C4-2B (cell line): ENCODE measurements around the gene PFAS.

ENCODE experiments used
- H3K27ac ChIP-seq: fragments of 450-650 bp; 2 replicates; pipeline ENCODE4 v1.5.1; 2017
- ZFX ChIP-seq: fragments of 450-650 bp; IDR thresholded peaks from 2 replicates; pipeline ENCODE4 v1.6.1; 2017
- TF ChIP-seq, protein P1 (sequence below): fragments of 450-650 bp; conservative IDR thresholded peaks from 2 replicates; pipeline ENCODE4 v1.5.1; 2017; ENCODE audit warnings: mild to moderate bottlenecking

PFAS gene, protein sequence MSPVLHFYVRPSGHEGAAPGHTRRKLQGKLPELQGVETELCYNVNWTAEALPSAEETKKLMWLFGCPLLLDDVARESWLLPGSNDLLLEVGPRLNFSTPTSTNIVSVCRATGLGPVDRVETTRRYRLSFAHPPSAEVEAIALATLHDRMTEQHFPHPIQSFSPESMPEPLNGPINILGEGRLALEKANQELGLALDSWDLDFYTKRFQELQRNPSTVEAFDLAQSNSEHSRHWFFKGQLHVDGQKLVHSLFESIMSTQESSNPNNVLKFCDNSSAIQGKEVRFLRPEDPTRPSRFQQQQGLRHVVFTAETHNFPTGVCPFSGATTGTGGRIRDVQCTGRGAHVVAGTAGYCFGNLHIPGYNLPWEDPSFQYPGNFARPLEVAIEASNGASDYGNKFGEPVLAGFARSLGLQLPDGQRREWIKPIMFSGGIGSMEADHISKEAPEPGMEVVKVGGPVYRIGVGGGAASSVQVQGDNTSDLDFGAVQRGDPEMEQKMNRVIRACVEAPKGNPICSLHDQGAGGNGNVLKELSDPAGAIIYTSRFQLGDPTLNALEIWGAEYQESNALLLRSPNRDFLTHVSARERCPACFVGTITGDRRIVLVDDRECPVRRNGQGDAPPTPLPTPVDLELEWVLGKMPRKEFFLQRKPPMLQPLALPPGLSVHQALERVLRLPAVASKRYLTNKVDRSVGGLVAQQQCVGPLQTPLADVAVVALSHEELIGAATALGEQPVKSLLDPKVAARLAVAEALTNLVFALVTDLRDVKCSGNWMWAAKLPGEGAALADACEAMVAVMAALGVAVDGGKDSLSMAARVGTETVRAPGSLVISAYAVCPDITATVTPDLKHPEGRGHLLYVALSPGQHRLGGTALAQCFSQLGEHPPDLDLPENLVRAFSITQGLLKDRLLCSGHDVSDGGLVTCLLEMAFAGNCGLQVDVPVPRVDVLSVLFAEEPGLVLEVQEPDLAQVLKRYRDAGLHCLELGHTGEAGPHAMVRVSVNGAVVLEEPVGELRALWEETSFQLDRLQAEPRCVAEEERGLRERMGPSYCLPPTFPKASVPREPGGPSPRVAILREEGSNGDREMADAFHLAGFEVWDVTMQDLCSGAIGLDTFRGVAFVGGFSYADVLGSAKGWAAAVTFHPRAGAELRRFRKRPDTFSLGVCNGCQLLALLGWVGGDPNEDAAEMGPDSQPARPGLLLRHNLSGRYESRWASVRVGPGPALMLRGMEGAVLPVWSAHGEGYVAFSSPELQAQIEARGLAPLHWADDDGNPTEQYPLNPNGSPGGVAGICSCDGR (N-terminal part only)

GRCh38 chr17:8248751-8249607 is at the start of gene PFAS:
Gene PFAS, plus strand, starts transcription at chr17:8249289. Its CDS starts 4,649 bp downstream, at chr17:8253938.
- TF ChIP-seq, protein P1, sequence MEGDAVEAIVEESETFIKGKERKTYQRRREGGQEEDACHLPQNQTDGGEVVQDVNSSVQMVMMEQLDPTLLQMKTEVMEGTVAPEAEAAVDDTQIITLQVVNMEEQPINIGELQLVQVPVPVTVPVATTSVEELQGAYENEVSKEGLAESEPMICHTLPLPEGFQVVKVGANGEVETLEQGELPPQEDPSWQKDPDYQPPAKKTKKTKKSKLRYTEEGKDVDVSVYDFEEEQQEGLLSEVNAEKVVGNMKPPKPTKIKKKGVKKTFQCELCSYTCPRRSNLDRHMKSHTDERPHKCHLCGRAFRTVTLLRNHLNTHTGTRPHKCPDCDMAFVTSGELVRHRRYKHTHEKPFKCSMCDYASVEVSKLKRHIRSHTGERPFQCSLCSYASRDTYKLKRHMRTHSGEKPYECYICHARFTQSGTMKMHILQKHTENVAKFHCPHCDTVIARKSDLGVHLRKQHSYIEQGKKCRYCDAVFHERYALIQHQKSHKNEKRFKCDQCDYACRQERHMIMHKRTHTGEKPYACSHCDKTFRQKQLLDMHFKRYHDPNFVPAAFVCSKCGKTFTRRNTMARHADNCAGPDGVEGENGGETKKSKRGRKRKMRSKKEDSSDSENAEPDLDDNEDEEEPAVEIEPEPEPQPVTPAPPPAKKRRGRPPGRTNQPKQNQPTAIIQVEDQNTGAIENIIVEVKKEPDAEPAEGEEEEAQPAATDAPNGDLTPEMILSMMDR, result no peak
- no peak; the same call in 1 of the 2 replicates for TF ChIP-seq ZFX
- H3K27ac ChIP-seq, result peak within 1 kb of the TSS; percentile 93

DNA sequence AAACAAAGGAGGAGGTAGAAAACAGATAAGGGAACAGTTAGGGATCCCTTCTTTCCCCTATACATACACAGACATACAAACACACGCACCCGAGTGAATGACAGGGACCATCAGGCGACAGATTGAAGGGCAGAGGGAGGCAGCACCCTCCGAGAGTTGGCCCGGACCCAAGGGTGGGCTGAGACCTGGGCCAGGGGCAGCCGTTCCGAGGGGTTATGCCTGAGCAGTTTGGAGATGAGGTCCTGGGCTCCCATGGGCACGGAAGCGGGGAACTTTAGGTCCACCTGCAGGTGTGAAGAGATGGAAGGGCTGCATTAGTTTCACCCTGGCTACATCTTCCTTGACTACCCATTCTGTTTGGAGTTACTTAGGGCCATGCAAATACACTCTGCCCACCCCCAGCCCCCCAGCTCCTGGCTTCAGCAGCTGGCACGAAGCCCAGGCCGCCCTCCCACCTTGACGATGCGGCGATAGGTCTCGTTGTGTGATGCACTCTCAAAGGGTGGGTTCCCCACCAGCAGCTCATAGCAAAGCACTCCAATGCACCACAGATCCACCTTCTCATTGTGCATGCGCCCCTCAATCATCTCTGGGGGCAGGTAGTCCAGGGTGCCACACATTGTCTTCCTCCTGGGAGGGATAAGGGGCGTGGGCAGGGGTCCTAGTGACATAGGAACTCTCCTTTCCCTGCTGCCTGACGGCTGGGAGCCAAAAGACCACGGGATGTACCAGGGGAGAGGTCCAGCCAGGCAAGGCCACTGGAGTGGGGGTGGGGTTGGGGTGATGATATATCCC is 44.1 kb upstream of the PFAS start:
- no peak overlapping the region for H3K27ac ChIP-seq

DNA sequence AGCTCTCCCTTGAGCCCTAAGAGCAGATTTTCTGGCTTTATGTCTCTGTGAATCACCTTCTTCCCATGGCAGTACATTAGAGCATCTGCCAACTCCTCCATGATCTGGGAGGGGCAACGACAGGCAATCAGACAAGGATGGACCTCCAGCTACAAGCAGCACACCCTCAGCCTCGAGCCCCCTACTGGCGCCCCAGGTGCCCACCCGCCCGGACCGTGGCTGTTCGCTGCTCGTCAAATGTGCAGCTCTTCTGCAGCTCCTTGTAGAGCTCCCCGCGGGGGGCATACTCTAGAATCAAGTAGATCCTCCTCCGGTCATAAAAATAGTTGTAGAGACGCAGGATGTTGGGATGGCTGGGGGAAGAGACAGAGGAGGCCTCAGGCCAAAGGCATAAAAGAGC is 42.6 kb upstream of the PFAS start:
- no peak for TF ChIP-seq ZFX
- TF ChIP-seq, protein P1, result no peak
- H3K27ac ChIP-seq, result no peak overlapping the region

More for the DNA sequence above, 44.1 kb upstream of the PFAS start:
- TF ChIP-seq, protein P1, result no peak
- no peak for TF ChIP-seq ZFX

DNA sequence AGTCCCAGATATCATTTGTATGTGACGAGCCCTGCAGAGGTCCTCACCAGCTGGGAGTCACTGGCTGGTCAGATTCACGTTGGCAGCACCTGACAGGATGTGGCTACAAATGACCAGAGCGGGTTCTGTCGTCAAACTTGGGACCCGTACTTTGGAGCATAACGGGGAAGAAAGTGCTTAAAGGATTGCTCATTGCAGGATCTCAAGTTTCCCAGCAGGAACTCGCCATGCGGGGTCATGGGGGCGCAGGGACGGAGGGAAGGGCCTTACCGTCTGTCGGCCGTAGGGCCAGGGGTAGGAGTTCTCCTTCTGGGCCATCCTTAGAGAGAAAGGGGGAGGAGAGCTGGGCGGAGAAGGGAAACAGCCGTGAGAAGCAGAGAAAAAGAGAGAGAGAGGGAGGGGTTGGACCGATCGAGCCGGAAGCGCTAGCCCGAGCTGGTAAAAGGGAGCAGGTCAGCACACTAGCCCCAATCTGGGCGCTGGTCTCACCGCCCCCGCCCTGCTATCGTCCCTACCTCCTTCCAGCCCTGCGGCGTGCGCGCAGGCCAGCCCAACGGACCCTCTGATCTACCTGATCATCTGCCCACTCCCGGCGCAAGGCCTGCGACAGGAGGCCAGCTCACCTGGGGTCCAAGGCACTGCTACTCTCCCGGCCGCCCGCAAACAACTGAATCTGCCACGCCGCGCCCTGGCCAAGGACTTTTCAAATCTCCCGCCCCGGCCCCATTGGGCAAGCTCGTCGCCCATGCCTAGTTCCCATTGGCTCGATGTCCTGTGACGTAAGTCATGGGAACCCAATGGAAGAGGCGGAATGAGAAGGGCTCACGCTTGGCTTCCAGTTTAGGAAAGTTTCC is 39.0 kb upstream of the PFAS start, which contains the start of gene AURKB:
TSS of gene AURKB (minus strand) at position 669 of the 854 bp plus-strand sequence. CDS start at position 318, 351 bp downstream.
- TF ChIP-seq, protein P1, result no peak
- TF ChIP-seq ZFX, result peak; percentile 61; the same call in 1 of the 2 replicates
- H3K27ac ChIP-seq, result peak within 1 kb of the TSS; percentile 82

GRCh38 chr17:8210761-8211458 is 38.2 kb upstream of the PFAS start:
- no peak for TF ChIP-seq ZFX
- TF ChIP-seq, protein P1, result no peak
- H3K27ac ChIP-seq, result peak overlapping the region; percentile 82
